A673 (cell line): Measurements from ENCODE around the gene MED27. TPM values are rescaled to one million over a fixed set of nuclear protein-coding genes. Genes with fewer than 3 reads are reported as not detected.

Source experiments
- BruUV-seq: library from RNA; stranded (reverse); fragments of 400-500 nt; replicated peaks from 2 replicates; lab custom pipeline; 2021; lab: Mats Ljungman, UMichigan
- CTCF ChIA-PET: fragments of 300-600 bp; sonication (Branson Sonifier 250); formaldehyde crosslinking; loops from one replicate; lab custom pipeline; 2022; ENCODE audit warnings: antibody characterized with exemption; lab: Charles Lee
- POLR2A ChIA-PET: fragments of 300-600 bp; sonication (Branson Sonifier 250); formaldehyde crosslinking; loops from one replicate; lab custom pipeline; 2022; ENCODE audit warnings: antibody characterized with exemption; ENCODE audit not compliant: low non-redundant PET; lab: Charles Lee
- DNase-seq: peaks from one replicate; pipeline ENCODE4 v3.0.0-alpha.2; 2015; ENCODE audit warnings: low spot score
- H3K27ac ChIP-seq: fragments of 200-600 bp; sonication (generic); 2 replicates; pipeline ENCODE4 v1.5.1; 2016; ENCODE audit warnings: mixed run types, low read depth, mild to moderate bottlenecking, mixed read lengths, antibody characterized with exemption, low read length; ENCODE audit not compliant: poor library complexity, severe bottlenecking
- H3K27me3 ChIP-seq: fragments of 200-600 bp; sonication (generic); replicated peaks from 2 replicates; pipeline ENCODE4 v1.6.1; 2017; ENCODE audit warnings: mixed run types, low read depth, mild to moderate bottlenecking, mixed read lengths, antibody characterized with exemption, low read length; ENCODE audit not compliant: insufficient read depth, poor library complexity
- H3K36me3 ChIP-seq: fragments of 200-600 bp; sonication (generic); 2 replicates; pipeline ENCODE4 v1.6.1; 2016; ENCODE audit warnings: mixed run types, mild to moderate bottlenecking, mixed read lengths, antibody characterized with exemption, low read length; ENCODE audit not compliant: insufficient read depth, poor library complexity, severe bottlenecking
- H3K4me1 ChIP-seq: fragments of 200-600 bp; sonication (generic); 2 replicates; pipeline ENCODE4 v1.6.1; 2017; ENCODE audit warnings: mixed run types, mild to moderate bottlenecking, mixed read lengths, antibody characterized with exemption, low read length; ENCODE audit not compliant: insufficient read depth, poor library complexity, severe bottlenecking
- H3K4me3 ChIP-seq: fragments of 200-600 bp; sonication (generic); 2 replicates; pipeline ENCODE4 v1.5.1; 2016; ENCODE audit warnings: low read depth, mixed run types, mild to moderate bottlenecking, mixed read lengths, low read length; ENCODE audit not compliant: poor library complexity, severe bottlenecking
- H3K9me3 ChIP-seq: fragments of 200-600 bp; sonication (generic); 2 replicates; pipeline ENCODE4 v1.6.1; 2016; ENCODE audit warnings: mixed run types, low read depth, mild to moderate bottlenecking, mixed read lengths, antibody characterized with exemption, low read length; ENCODE audit not compliant: poor library complexity, severe bottlenecking
- CTCF ChIP-seq: fragments of 300-800, 200-600 bp; sonication (generic); conservative IDR thresholded peaks from 2 replicates; pipeline ENCODE4 v1.5.1; 2017; ENCODE audit warnings: low read depth, mild to moderate bottlenecking, antibody characterized with exemption, low read length, moderate library complexity, mixed read lengths
- EZH2 ChIP-seq: fragments of 200-600 bp; sonication (generic); IDR thresholded peaks from 2 replicates; pipeline ENCODE4 v1.6.1; 2017; ENCODE audit warnings: borderline replicate concordance, low read depth, mild to moderate bottlenecking, mixed read lengths, antibody characterized with exemption, low read length; ENCODE audit not compliant: poor library complexity, severe bottlenecking
- intact Hi-C: fragments of 100-400 bp; cut with micrococcal nuclease; formaldehyde crosslinking; loops from one replicate; pipeline ENCODE4 v1.10.0; 2022; ENCODE audit not compliant: unreplicated experiment
- total RNA-seq: library from RNA; stranded (reverse); gene quantifications from 2 replicates; pipeline ENCODE4 v1.2.3, GENCODE V29; 2021

MED27 gene
- total RNA-seq, 1 experiment from 2014 or later = 45.4 TPM

- no peak overlapping the region for H3K4me3 ChIP-seq
- no peaks in the 10 kb centered on the region for H3K36me3 ChIP-seq
- ChIA-PET POLR2A (no interaction called here), CTCF (no interaction called here)
- no TSS peak for BruUV-seq
- intact Hi-C loops = no loop called here
- H3K27me3 ChIP-seq = no peaks in the 10 kb centered on the region
- TF ChIP-seq EZH2 (no peak), CTCF (no peak)
- H3K27ac ChIP-seq = no peak overlapping the region
- no peaks in the 10 kb centered on the region for H3K4me1 ChIP-seq
- DNase-seq = no peak
- H3K9me3 ChIP-seq = no peaks in the 10 kb centered on the region
Observed at GRCh38 chr9:131843989-131844744, 235.5 kb downstream of the MED27 start.

DNA sequence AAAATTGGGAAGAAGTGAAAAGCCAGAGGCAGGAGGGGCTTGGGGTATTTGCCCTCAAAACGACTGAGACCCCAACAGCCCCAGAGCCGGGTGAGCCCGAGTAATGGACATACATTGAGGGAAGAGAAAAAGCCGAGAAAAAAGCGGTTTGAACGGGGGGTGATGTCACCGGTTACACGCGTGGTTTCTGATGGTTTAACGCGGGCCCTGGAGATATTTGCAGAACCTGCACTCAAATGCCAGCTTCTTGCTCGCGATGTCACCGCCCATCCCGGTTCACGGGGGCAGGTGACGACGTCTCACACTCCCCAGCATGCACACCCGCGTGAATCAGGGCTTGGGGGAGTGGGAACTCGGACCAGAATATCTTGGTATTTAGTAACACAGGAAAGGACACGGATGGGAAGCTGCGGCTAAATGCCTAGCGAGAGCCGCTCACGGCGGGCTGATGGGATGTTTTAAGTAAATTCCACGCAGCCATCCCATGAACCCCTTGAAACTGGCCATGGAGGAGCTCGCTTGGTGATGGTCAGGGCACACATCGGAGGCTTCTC lies 237.8 kb downstream of the MED27 start:
- intact Hi-C loops = no loop called here
- BruUV-seq = no TSS peak
- ChIA-PET CTCF (no interaction called here), POLR2A (no interaction called here)
- no peaks in the 10 kb centered on the region for H3K9me3 ChIP-seq
- no peak for DNase-seq
- H3K27me3 ChIP-seq = no peaks in the 10 kb centered on the region
- TF ChIP-seq EZH2 (no peak), CTCF (no peak)
- H3K36me3 ChIP-seq = no peaks in the 10 kb centered on the region
- no peak overlapping the region for H3K27ac ChIP-seq
- H3K4me1 ChIP-seq = no peaks in the 10 kb centered on the region
- no peak overlapping the region for H3K4me3 ChIP-seq

DNA sequence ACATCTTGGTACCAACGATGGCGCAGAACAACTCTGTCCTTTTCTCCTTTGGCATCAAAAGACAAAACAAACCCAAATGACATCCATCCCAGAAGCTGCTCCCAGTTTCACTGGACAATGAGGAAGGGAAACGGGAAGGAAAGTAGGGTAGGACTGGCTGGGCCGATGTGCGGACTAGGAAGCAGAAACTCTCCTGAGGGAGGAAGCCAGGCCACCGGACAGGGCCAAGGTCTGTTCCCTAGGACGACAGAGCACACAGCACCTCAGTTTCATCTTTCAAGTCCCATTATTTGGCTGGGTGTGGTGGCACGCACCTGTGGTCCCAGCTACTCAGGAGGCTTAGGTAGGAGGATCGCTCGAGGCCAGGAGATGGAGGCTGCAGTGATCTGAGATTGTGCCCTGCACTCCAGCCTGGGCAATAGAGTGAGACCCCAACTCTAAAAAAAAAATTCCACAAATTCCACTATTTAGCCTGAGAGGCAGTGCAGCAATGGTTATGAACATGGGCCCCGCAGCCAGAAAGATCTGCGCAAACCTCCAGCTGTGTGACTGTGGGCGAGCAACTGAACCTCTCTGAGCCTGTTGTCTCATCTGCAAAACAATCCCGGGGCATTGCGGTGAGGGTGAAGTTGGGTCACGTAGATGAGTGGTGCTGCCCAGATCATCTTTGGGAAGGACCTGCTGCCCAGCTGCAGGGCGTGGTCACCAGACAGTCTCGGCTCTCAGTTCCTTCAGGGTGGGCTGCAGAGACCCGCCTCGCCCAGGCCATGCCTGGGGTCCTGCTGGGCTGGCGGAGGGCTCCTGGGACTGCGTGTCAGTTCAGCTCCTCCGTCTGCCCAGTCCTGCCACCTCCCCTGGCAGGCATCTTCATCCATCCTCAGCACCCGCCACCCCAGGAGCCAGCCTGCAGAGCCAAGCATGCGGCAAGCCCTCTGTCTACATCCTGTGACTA lies 238.6 kb downstream of the MED27 start:
- TF ChIP-seq CTCF (no peak), EZH2 (no peak)
- no peak overlapping the region for H3K4me3 ChIP-seq
- H3K27ac ChIP-seq = no peak overlapping the region
- no peaks in the 10 kb centered on the region for H3K36me3 ChIP-seq
- intact Hi-C loops = no loop called here
- BruUV-seq = no TSS peak
- H3K4me1 ChIP-seq = no peaks in the 10 kb centered on the region
- H3K9me3 ChIP-seq = no peaks in the 10 kb centered on the region
- ChIA-PET POLR2A (no interaction called here), CTCF (no interaction called here)
- H3K27me3 ChIP-seq = no peaks in the 10 kb centered on the region
- DNase-seq = no peak
